Measurements from ENCODE around the gene PARP4. TPM values are rescaled to one million over a fixed set of nuclear protein-coding genes. Genes with fewer than 3 reads are reported as not detected.
A peak's percentile ranks its signal among the peaks of the same experiment; 100 is the strongest.
"Not testable (repeated sequence)": the region's sequence is repeated elsewhere in the genome, so short reads cannot be mapped to it uniquely, and the experiment has no call there.

PARP4 gene
- total RNA-seq (30.6 and 41.8 TPM in 2 replicates), polyA plus RNA-seq (41.2 and 57.3 TPM in 2 replicates), polyA minus RNA-seq (ENCODE audit: low replicate concordance) (22.5 and 27.2 TPM in 2 replicates)
- 23.0 and 31.3 TPM in 2 replicates for polyA plus RNA-seq (2012)

DNA sequence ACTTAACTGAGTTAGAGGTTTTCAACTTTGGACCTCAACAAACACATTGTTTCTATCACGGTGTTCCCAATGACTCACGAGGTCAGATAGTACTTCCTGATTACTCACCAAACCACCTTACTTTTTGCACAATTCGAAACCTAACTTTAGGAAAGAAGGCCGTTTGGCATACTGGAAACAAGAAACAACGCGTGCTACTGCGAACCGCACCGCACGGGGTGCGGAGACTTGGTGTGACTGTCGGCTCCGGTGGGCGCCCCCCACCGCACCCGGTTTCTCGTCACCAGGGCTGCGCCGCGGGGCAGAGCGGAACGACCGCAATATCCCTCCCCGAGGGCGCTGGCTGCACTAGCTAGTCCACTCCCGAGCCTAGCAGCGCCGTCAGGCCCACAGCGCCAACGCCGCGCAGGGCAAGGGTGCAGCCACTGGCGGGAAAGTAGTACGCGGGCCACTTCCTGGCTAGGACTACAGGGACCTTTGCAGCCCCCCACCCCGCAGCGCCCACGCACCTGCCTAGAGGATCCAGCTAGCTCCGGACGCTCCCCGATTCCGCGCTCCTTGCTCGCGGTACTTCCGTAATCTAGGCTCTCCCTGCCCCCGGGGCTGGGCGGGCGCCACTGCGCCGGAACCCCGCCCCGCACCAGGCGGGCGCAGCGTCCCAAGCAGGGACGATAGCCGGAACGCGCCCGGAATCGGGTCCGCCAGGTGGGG, at the start of gene PARP4:
Gene PARP4, minus strand, starts transcription at position 582 of the 711 bp plus-strand sequence. CDS start 9,002 bp downstream, outside the sequence.
- no peaks in the 10 kb centered on the region for H4K20me1 ChIP-seq (ENCODE audit: control insufficient read depth, extremely low read depth, insufficient read depth, low read length)
- TF ChIP-seq, protein P1, sequence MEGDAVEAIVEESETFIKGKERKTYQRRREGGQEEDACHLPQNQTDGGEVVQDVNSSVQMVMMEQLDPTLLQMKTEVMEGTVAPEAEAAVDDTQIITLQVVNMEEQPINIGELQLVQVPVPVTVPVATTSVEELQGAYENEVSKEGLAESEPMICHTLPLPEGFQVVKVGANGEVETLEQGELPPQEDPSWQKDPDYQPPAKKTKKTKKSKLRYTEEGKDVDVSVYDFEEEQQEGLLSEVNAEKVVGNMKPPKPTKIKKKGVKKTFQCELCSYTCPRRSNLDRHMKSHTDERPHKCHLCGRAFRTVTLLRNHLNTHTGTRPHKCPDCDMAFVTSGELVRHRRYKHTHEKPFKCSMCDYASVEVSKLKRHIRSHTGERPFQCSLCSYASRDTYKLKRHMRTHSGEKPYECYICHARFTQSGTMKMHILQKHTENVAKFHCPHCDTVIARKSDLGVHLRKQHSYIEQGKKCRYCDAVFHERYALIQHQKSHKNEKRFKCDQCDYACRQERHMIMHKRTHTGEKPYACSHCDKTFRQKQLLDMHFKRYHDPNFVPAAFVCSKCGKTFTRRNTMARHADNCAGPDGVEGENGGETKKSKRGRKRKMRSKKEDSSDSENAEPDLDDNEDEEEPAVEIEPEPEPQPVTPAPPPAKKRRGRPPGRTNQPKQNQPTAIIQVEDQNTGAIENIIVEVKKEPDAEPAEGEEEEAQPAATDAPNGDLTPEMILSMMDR (conservative IDR thresholded peaks at IDR 0.05 in 1 of 2, IDR thresholded peaks at IDR 0.05 in 1 of 2; ENCODE audit: low read depth in 1 of 2, low read length in 2 of 2): no peak
- TF ChIP-seq EZH2 (IDR thresholded peaks at IDR 0.05; ENCODE audit: low read length, missing control alignments): no peak
- H3K4me3 ChIP-seq (replicated peaks in 1 of 4; ENCODE audit: control extremely low read depth in 1 of 4, insufficient read depth in 1 of 4, low read depth in 3 of 4, low read length in 4 of 4): peak within 1 kb of the TSS; percentile 87 to 91 (median 90)

DNA sequence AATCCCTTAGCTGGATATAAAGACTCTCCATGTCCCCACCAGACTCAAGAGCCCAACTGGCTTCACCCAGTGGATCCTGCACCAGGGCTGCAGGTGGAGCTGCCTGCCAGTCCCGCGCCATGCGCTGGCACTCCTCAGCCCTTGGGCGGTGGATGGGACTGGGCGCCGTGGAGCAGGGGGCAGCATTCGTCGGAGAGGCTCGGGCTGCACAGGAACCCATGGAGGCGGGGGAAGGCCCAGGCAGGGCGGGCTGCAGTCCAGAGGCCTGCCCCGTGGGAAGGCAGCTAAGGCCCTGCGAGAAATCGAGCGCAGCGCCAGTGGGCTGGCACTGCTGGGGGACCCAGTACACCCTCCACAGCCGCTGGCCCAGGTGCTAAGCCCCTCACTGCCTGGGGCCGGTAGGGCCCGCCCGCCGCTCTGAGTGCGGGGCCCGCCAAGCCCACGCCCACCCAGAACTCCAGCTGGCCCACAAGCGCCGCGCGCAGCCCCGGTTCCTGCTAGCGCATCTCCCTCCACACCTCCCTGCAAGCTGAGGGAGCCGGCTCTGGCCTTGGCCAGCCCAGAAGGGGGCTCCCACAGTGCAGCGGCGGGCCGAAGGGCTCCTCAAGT, 48.1 kb upstream of the PARP4 start:
- H3K79me2 ChIP-seq (ENCODE audit: control insufficient read depth, insufficient read depth, low read length); H3K27ac ChIP-seq (ENCODE audit: insufficient read depth, low read length); DNase-seq (ENCODE audit: low read depth in 2 of 2); H3K4me3 ChIP-seq (replicated peaks in 1 of 4; ENCODE audit: control extremely low read depth in 1 of 4, insufficient read depth in 1 of 4, low read depth in 3 of 4, low read length in 4 of 4); H3K9ac ChIP-seq (ENCODE audit: insufficient read depth, low read length); H4K20me1 ChIP-seq (ENCODE audit: control insufficient read depth, extremely low read depth, insufficient read depth, low read length); H3K27me3 ChIP-seq (ENCODE audit: control insufficient read depth, insufficient read depth, low read length); H3K4me1 ChIP-seq (ENCODE audit: control insufficient read depth, extremely low read depth, insufficient read depth, low read length); H3K9me3 ChIP-seq (ENCODE audit: control insufficient read depth, insufficient read depth, low read depth, low read length); H3K4me2 ChIP-seq (ENCODE audit: extremely low read depth, insufficient read depth, low read length); H3K36me3 ChIP-seq (ENCODE audit: control insufficient read depth, insufficient read depth, low read length); H2AFZ ChIP-seq (ENCODE audit: low read length): not testable (repeated sequence)

More for the DNA sequence above, at the start of gene PARP4:
- Histone ChIP-seq H3K36me3 (ENCODE audit: control insufficient read depth, insufficient read depth, low read length) (no peaks in the 10 kb centered on the region), H3K79me2 (ENCODE audit: control insufficient read depth, insufficient read depth, low read length) (peaks cover 41% of the 10 kb centered on the region), H3K4me1 (ENCODE audit: control insufficient read depth, extremely low read depth, insufficient read depth, low read length) (peaks cover 3% of the 10 kb centered on the region), H3K27me3 (ENCODE audit: control insufficient read depth, insufficient read depth, low read length) (no peaks in the 10 kb centered on the region), H3K4me2 (ENCODE audit: extremely low read depth, insufficient read depth, low read length) (peak within 1 kb of the TSS; percentile 85), H3K9ac (ENCODE audit: insufficient read depth, low read length) (peak within 1 kb of the TSS; percentile 92), H3K9me3 (ENCODE audit: control insufficient read depth, insufficient read depth, low read depth, low read length) (no peaks in the 10 kb centered on the region), H2AFZ (ENCODE audit: low read length) (peak within 1 kb of the TSS; percentile 85), H3K27ac (ENCODE audit: insufficient read depth, low read length) (peak within 1 kb of the TSS; percentile 92)
- DNase-seq (ENCODE audit: low read depth in 2 of 2): peak; percentile 75 to 91

DNA sequence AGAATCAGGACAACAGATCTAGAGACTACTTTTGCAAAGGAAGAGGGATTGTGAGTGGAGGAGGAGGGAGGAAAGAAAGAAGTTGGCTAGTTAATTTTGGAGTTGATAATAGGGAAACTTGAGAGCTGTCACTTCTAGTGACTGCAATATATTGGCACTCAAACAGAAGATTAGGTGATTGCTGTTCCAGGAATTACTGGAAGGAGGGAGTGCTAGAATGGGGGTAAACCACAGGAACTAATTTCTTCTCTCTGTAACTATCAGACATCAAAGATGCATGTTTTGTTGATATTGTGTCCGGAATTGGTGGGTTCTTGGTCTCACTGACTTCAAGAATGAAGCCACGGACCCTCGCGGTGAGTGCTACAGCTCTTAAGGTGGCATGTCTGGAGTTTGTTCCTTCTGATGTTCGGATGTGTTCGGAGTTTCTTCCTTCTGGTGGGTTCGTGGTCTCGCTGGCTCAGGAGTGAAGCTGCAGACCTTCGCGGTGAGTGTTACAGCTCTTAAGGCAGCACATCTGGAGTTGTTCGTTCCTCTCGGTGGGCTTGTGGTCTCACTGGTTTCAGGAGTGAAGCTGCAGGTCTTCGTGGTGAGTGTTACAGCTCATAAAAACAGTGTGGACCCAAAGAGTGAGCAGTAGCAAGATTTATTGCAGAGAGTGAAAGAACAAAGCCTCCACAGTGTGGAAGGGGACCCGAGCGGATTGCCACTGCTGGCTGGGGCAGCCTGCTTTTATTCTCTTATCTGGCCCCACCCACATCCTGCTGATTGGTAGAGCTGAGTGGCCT, 47.0 kb upstream of the PARP4 start:
- not testable (repeated sequence) for H3K9ac ChIP-seq (ENCODE audit: insufficient read depth, low read length); DNase-seq (ENCODE audit: low read depth in 2 of 2); H4K20me1 ChIP-seq (ENCODE audit: control insufficient read depth, extremely low read depth, insufficient read depth, low read length)

More for the DNA sequence above, 47.0 kb upstream of the PARP4 start:
- not testable (repeated sequence) for H3K79me2 ChIP-seq (ENCODE audit: control insufficient read depth, insufficient read depth, low read length); H3K4me2 ChIP-seq (ENCODE audit: extremely low read depth, insufficient read depth, low read length); H3K27ac ChIP-seq (ENCODE audit: insufficient read depth, low read length); H3K36me3 ChIP-seq (ENCODE audit: control insufficient read depth, insufficient read depth, low read length); H3K9me3 ChIP-seq (ENCODE audit: control insufficient read depth, insufficient read depth, low read depth, low read length); H3K27me3 ChIP-seq (ENCODE audit: control insufficient read depth, insufficient read depth, low read length); H3K4me1 ChIP-seq (ENCODE audit: control insufficient read depth, extremely low read depth, insufficient read depth, low read length); H2AFZ ChIP-seq (ENCODE audit: low read length); H3K4me3 ChIP-seq (replicated peaks in 1 of 4; ENCODE audit: control extremely low read depth in 1 of 4, insufficient read depth in 1 of 4, low read depth in 3 of 4, low read length in 4 of 4)

Data from fibroblast of lung (primary cell).